ENCODE data around the gene RAB26.
"Not testable (repeated sequence)": the region's sequence is repeated elsewhere in the genome, so short reads cannot be mapped to it uniquely, and the experiment has no call there.

The RAB26 gene

GRCh38 chr16:2199095-2199494 lies 50.7 kb downstream of the RAB26 start:
- no peak for DNase-seq

DNA sequence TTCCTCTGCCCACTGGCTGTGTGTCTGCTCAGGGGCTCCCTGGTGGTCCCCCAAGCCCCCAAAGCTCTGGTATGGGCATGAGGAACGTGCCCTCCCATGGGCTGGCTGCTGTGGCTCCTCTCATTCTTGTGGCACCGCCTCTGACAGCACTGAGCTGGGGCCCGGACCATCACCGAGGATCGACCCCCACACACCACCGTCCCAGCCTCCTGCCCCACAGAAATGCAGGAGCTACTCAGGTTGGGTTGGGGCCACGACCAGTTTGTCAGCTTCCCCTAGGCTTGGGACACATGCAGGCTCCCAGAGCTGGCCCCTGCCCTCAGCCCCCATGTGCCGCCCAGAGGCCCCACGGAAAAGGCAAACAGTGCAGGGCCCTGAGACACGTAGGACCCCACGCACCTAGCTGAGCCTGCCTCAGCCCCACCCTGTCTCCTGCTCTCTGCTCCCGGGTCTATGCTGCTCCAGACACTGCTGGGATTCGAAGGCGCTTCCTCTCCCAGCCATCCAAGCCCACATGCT lies 51.3 kb downstream of the RAB26 start:
- DNase-seq = no peak

GRCh38 chr16:2200313-2200712 lies 51.9 kb downstream of the RAB26 start:
- no peak for DNase-seq

DNA sequence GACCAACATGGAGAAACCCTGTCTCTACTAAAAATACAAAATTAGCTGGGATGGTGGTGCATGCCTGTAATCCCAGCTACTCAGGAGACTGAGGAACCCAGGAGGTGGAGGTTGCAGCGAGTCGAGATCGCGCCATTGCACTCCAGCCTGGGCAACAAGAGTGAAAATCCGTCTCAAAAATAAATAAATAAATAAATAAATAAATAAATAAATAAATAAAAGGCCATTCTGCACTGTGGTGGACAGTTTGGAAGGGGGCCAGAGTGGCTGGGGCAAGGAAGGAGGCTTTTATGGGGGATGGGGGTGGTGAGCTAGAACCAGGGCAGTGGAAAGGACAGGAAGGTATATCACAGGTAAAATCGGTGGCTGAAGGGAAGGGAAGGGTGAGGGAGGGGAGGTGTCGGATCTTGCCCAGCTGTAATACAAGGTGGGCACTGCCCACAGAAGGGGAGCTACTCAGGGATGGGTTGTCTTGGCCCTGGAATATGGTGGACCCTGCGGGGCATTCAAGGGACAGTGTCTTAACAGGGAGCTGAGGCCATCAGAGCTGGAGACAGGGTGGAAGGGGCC lies 54.8 kb downstream of the RAB26 start:
- DNase-seq = not testable (repeated sequence)
